HG02973 (cell line): ENCODE measurements around the gene SYT1.
"Not testable (repeated sequence)": the region's sequence is repeated elsewhere in the genome, so short reads cannot be mapped to it uniquely, and the experiment has no call there.

ENCODE experiments used
- ATAC-seq: cut with Tn5 transposase; IDR thresholded peaks from one replicate; pipeline ENCODE4 v1.9.1; 2021; ENCODE audit warnings: moderate library complexity; ENCODE audit not compliant: unreplicated experiment

SYT1 gene

DNA sequence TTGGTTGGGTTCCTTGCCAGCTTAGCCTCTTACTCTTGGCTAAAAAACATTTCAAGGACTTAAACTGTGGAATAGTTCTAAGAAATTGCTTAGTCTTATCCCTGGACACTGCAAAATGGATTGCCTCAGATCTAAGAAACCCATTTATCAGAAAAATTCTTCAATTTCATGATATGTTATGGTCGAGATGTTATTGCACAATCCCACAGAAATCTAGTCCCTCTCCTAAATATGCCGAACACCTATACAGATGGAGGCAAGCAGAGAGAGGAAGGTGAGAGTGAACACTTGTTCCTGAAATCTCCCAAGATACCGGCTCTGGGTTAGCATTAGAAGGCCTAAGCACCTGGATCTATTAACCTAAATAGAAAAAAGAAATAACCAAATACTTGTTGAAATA lies 559.0 kb downstream of the SYT1 start:
- no peak for ATAC-seq

DNA sequence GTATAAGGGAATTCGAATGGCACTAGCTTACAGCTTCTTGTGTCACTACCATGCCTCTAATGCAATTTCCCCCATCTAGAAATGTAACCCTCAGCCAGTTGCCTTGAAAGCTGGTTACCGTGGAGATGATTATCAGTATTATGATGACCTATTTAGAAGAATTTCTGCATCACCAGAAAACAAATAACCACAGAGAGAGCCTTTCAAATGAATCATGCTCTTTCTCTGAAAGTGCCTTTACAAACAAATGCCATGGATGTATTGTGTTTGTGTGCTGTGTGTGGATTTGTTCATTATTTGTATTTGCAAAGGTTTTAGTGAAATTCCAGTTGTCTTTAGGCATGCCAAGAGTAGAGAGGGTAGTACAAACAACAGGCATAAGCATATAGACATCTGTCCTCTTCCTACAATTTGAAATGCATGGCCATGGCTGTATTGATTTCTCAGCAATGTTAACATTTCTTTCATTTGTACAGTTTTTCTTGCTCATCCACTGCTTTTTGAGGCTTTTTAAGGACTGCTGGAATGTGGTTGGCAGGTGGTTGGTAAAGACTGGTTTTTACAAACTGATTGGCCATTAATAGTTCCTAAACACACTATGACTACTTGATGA lies 559.6 kb downstream of the SYT1 start:
- no peak for ATAC-seq

DNA sequence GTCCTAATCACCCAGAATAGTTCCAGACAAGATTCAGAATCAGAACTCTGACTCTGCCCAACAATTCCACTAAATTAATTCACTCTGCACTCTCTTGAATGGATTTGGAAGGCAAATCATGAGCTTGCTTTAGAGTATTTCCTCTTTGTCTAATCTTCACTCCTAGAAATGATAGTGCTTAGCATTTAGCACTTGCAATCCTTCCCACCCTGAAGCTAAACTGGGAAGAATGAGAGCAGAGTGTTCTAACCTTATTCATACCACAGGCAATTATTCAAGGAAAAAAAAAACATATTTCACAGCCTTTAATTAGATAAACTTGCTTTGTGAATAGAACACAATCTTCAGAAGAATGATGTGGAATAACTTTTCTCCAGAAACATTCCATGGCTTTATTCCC lies 561.5 kb downstream of the SYT1 start:
- no peak for ATAC-seq

DNA sequence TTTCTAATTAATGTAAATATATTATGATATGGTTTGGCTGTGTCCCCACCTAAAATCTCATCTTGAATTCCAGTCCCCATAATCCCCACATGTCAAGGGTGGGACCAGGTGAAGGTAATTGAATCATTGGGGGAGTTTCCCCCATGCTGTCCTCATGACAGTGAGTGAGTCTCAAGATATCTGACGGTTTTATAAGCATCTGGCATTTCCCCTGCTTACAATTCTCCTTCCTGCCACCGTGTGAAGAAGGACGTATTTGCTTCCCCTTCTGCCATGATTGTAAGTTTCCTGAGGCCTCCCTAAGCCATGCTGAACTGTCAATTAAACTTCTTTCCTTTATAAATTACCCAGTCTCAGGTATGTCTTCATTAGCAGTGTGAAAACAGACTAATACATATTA lies 562.2 kb downstream of the SYT1 start:
- ATAC-seq = not testable (repeated sequence)

DNA sequence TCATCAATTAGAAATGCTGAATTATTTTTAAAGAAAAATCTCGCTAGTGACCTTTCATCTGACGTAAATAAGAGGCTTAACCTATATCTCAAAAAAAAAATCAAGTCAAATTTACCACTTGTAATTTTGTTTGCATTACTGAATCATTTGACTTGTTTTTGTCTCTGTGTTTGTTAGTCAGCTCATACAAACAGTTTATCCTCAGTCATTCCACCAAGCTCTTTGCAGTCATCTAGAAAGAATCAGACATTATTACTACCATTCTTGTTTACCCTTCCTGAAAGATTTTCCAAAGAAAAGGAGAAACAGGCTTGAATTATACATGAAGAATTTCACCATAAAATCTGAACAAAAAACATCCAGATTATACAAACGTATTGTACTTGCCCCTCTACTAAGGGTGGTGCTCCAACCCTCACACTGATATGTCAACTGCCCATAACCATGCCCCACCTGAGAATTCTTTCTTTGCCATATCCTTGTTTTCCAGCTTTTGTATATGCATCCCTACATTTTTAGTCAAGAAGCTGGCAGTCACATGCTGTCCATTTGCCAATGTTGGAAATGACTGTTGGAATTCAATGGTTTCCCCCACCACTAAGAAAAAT lies 569.0 kb downstream of the SYT1 start:
- ATAC-seq = no peak

DNA sequence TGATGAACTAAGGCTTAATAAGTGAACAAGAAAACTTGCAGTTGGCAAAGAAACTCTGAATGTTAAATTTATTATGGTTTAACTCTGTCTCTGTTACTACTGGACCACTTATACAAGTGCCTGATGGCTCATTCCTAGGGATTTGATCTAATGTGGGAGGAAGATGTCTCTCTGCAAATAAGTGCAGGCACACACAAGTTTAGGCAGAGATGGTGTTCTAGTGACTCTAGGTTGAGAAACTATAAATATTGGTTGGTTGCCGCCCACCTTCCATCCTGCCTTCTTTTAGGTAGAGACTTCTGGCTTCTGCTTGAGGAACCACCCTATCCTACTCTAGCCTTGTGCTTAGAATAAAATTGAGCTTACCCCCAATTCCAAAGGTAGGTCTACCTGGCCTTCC lies 570.0 kb downstream of the SYT1 start:
- no peak for ATAC-seq

DNA sequence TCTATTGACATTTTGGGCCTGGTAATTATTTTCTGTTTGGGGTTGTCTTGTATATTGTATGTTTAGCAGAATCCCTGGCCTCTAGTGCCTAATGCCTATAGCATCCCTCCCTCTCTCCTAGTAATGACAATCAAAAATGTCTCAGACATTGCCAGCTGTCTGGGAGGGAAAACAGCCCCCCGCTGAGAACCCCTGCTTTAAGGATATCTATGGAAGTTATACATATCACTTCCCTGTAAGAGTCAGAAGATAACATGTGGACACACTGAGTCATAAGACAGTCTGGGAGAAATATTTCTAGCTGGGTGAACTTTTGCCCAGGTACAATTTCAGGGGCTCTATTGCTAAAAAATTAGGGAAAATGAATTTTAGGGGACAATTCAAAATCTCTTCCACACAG lies 571.2 kb downstream of the SYT1 start:
- ATAC-seq = no peak

DNA sequence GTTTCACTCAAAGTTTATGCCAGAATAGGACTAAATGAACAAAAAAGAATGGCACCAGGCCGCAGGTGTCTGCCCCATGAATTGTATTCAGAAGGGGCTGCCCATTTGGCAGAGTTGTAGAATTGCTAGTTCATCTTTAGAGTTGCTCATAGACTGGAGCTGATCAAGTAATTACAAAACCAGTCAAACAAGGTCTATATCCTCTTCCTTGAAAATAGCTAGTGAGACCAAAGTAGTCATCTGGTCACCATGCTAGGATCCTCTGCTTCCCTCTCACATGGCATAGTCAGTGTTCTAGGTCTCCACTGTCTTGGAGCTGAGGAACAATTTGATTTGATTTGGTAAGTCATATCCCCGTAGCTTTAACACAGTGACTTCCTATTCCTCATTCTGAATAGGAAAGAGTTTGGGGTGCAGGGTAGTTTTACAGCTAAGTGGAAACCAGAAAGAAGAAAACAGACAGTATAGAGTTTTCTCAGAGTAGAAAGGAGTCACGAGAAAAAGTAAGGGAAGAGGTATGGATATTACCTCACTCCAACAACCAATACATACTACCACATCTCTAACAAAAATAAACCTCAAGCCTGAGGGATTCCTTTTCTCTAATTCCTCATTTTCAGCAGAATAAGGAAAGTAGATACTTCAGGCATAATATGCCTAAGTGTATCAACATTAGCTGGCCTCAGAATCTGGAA lies 574.1 kb downstream of the SYT1 start:
- no peak for ATAC-seq

DNA sequence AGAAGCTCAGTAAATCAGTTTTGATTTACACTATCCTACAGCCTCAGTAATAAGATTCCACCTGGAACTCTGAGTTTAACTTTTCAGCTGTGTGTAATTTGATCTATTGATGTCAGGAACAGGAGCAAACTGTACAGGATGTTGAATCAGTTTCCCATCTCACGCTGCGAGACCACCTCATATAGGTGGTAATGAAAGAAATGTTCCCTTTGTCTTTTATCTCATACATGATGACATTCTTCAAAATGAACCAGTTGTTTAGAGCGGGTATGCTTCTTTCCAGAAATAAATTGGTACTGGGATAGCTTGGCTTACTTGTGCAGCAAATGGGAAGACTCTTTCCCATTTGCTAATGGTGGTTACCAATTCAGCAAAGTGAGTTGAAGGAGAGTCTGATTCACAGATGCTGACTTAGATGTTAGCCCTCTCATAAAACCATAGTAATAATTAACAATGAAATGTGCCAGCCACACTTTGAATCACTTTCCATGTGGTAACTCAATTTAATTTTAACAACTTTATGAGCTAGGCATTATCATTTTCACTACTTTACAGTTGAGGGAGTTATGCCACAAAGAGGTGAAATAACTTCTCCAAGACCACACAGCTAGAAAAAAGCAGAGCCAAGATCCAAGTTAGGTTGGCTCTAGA lies 574.7 kb downstream of the SYT1 start:
- no peak for ATAC-seq

DNA sequence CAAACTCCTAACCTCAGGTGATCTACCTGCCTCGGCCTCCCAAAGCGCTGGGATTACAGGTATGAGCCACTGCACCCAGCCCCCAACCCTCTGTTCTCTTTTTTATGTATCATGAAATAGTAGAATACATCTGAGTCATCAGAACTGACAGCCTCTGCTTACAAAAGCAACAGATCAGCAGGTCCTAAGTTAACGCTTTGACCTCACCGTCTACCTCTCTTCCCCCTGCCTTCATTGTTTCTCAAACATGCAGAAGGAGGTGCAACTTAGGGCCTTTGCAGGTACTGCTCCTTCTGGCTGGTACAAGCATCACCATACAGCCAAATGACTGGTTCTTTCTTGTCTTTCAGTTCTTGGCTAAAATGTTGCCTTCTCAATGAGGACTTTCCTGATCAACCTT lies 577.0 kb downstream of the SYT1 start:
- ATAC-seq = no peak

DNA sequence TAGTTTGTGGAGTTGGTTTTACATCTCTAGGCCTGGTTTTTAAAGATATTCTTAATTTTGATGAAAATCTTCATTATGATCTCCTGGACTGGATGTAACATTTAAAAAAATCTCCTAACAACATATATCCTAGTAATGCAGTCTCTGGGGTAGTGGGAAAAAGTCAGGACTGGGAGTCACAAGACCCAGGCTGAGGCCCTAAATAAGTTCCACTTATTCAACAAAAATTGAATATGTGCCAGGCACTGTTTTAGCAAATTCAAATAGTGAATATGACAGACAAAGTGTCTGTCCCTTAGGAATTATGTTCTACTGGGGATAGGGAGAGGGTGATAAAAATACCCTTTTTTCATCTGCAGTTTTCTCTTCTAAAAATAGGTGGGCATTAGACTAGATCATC lies 577.8 kb downstream of the SYT1 start:
- no peak for ATAC-seq

DNA sequence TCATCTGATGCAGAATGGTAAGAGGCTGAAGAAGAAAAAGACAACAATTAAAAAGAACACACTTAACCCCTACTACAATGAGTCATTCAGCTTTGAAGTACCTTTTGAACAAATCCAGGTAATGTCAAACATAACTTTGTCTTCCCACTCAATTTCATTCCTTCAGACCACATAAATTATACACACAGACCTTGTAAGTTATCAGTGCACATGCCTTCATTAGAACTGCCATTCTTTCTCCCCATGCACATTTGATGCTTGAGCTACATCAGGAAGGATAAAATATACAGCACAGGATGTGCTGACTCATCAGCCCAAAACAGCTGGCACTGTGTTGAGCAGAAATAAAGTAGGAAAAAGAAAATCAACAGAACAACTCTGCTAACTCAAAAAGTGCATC lies 579.5 kb downstream of the SYT1 start:
- ATAC-seq = no peak

DNA sequence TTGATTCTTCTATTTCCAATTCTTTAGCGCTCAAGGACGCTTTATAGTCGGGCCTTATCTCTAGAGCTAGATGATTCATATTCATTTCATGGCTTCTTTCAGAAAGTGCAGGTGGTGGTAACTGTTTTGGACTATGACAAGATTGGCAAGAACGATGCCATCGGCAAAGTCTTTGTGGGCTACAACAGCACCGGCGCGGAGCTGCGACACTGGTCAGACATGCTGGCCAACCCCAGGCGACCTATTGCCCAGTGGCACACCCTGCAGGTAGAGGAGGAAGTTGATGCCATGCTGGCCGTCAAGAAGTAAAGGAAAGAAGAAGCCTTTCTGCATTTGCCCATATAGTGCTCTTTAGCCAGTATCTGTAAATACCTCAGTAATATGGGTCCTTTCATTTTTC lies 584.2 kb downstream of the SYT1 start:
- no peak for ATAC-seq

DNA sequence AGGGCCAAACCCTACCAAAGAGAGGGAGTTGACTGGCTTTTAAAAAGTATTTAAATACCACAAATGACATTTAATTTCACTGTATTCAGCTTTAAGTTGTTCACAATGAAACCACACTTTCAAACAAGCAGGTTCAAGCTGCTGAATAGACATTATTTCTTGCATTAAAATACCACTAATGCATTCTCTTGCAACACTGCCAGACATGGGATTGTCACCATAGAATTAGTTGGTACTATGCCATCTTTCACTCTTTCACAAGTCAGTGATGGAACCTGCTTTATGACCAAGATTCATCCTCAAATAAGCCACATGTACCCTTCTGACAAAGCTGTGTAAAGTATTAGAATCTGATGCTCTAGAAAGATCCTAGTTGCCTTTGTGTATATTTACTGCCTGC lies 586.8 kb downstream of the SYT1 start:
- ATAC-seq = no peak

DNA sequence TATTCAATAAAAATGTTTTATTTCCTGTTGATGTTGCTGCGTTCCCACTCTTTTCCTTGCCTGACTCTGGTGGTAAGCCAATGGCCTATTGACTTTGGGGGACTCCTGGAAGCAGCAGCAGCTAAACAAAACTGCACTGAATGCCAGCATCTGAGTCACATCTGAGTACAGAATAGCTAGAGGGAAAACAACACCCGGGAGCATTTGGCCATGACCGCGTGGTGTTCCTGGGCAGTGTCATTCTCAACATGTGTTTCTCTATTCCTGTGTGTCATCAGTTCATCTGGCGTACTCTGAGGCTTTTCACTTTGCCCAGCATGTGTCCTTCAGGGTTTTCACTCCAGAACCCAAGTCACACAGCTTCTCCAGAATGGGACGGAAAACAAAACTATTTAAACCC lies 587.4 kb downstream of the SYT1 start:
- ATAC-seq = no peak

DNA sequence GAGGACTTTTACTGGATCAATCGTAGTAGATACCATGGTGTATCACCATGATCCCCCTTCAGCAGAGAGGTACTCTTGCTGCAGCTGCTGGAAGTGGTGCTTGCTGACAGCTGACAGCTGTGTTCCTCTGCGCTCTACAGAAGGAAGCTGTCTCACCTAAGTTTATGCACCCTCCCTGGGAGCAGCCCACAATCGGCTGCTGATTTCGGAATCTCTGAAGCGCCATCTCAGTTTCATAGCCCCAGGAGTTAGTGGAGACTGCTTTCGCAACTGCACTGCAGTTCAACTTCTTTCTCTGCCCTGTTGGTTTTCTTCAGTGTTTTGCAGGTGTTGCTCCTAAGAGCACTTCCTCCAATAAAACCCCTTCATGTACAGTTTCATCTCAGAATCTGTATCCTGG lies 588.3 kb downstream of the SYT1 start:
- no peak for ATAC-seq

DNA sequence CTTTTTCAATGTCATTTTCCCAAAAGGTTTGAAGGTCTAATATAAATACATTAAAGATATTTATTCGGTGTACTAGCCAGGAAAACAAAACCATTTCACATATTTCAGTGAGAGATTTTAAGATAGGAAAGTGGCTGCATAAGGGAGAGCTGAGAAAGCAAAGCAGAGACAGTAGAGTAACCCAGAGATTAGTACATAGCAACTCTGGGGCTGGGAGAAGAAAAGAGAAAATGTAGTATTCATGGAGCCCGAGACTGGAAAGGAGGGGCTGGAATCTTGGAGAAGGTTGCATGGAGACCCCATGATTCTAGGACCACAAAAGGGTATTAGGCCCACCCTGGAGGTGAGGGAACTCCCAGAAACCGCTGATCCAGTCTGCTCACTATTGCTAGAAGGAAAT lies 589.2 kb downstream of the SYT1 start:
- ATAC-seq = no peak

DNA sequence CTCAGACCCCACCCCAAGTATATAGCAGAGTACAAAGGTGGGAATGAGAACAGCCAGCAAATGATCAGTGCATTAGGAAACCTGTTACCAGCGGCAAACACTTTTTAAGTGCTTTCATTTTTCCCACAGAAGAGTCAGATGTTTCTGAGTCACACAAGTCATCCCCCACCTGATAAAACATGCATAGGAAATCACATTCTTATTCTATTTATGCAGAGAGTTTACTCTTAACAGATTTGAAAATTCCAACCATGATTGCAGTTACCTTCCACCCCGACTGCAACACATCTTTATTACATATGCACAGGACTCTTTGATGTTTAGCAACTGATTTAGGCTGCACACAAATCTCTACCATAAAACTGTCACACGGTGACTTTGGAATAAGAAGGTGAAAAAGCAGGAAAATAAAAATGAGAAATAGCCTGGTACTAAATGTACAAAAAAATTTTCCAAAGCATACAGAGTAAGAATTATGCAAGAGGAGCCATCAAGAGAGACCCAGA lies 589.8 kb downstream of the SYT1 start:
- no peak for ATAC-seq

DNA sequence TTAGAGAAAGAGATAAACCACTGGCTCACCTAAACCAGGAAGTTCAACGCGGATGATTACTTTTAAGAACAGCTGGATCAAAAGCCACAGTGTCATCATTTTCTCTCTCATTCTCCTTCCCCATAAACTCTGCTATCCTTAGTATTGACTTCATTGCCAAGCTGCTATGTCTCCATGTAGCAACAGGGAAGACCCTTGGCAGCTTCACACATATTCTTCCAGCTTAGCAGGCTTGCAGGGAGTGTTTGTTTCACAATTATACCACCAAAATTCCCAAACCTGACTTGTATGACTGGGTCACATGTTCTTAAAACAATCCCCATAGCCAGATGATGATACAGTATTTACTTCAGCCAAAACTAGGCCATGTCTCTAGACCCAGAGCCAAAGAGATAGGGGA lies 590.7 kb downstream of the SYT1 start:
- no peak for ATAC-seq

DNA sequence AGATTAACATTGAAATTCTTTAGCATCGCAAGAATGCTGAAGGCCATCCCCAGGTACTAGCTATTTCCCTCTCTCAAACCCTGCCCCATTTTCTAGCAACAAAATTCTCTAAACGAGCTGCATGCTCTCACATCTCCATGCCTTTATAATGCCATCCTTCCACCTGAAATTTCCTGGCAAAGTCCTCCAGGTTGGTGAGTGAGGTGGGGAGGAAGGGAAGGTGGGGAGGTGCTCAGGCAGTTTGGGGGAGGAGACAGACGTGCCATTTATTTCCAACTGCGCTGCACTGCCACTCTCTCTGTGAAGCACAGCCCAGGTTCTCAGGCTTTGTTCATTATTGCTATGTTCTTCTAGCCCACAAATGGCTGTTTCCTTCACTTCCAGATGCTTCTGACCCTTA lies 617.7 kb downstream of the SYT1 start:
- no peak for ATAC-seq

DNA sequence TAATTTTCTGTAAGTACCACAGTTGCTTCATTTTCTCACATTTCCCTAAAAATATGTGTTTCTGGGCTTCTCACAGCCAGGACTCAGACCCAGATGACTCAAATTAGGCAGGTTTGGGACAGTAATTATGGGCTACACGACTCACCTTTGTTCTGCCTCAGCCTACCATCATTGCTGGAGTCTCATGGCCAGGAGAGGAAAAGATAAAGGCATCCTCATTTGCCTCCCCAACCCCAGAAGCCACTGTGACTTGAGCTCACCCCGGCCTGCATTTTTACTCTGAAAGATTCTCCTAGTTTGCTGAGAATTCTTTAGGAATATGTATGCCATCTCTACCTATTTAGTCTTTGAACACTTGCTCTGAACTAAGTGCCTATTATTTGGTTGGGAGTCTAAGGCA lies 618.3 kb downstream of the SYT1 start:
- no peak for ATAC-seq

DNA sequence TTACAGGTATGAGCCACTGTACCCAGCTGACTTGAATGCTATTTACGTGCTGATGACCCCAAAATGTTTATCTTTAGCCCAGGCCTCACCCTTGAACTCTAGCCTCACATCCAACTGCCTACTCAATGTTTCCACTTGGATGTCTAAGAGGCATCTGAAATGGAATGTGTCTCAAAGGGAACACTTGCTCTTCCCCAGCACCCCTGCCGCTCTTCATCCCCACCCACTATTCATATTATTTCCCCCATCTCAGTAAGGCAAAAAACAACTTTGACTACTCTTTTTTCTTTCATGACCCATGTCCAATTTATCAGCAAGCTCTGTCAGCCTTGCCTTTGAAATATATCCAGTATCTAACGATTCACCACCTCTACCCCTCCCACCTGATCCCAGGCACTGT lies 621.6 kb downstream of the SYT1 start:
- no peak for ATAC-seq
